IMR-90 (cell line): ENCODE data around the gene BNIP5. TPM values are rescaled to one million over a fixed set of nuclear protein-coding genes. Genes with fewer than 3 reads are reported as not detected.

Source experiments
- ATAC-seq: fragments of 200-7000 bp; cut with Tn5 transposase; 2 replicates; pipeline ENCODE4 v1.9.1; 2020; ENCODE audit warnings: low read depth, mild to moderate bottlenecking, moderate library complexity
- BruUV-seq: library from RNA; stranded (reverse); fragments of 400-500 nt; replicated peaks from 2 replicates; lab custom pipeline; 2021; lab: Mats Ljungman, UMichigan
- CTCF ChIA-PET: fragments of 300-600 bp; formaldehyde crosslinking; extraction: SDS; loops from one replicate; lab custom pipeline; 2021; ENCODE audit warnings: antibody characterized with exemption; lab: Yijun Ruan, JAX
- POLR2A ChIA-PET: fragments of 300-600 bp; sonication (Branson Sonifier 250); formaldehyde crosslinking; loops from one replicate; lab custom pipeline; 2022; ENCODE audit warnings: antibody characterized with exemption; ENCODE audit not compliant: unreplicated experiment; lab: Charles Lee
- DNase-seq: peaks from one replicate; pipeline ENCODE4 v3.0.0; 2013
- H2AFZ ChIP-seq: replicated peaks from 2 replicates; pipeline ENCODE3; 2013; ENCODE audit warnings: low read length, mild to moderate bottlenecking; ENCODE audit not compliant: poor library complexity
- H2AK5ac ChIP-seq: 2 replicates; pipeline ENCODE4 v1.6.1; 2013; ENCODE audit warnings: low read depth, low read length, inconsistent platforms
- H2AK9ac ChIP-seq: replicated peaks from 2 replicates; pipeline ENCODE3; 2013; ENCODE audit warnings: mild to moderate bottlenecking, low read depth, low read length, moderate library complexity; ENCODE audit not compliant: poor library complexity
- H2BK120ac ChIP-seq: 2 replicates; pipeline ENCODE4 v1.6.1; 2013; ENCODE audit warnings: low read depth, low read length, inconsistent platforms
- H2BK15ac ChIP-seq: 3 replicates; pipeline ENCODE4 v1.6.1; 2013; ENCODE audit warnings: low read depth, low read length, inconsistent platforms
- H2BK20ac ChIP-seq: 2 replicates; pipeline ENCODE4 v1.6.1; 2013; ENCODE audit warnings: low read depth, mild to moderate bottlenecking, inconsistent platforms, low read length, moderate library complexity
- H2BK5ac ChIP-seq: 2 replicates; pipeline ENCODE4 v1.6.1; 2013; ENCODE audit warnings: mild to moderate bottlenecking, low read depth, low read length, inconsistent platforms; ENCODE audit not compliant: poor library complexity, severe bottlenecking
- H3K14ac ChIP-seq: replicated peaks from 2 replicates; pipeline ENCODE4 v1.6.1; 2013; ENCODE audit warnings: low read depth, low read length, inconsistent platforms
- H3K18ac ChIP-seq: 2 replicates; pipeline ENCODE4 v1.6.1; 2013; ENCODE audit warnings: low read depth, low read length, control low read depth
- H3K23ac ChIP-seq: 2 replicates; pipeline ENCODE4 v1.6.1; 2013; ENCODE audit warnings: low read depth, low read length, inconsistent platforms
- H3K27ac ChIP-seq: 2 replicates; pipeline ENCODE4 v1.5.1; 2013; ENCODE audit warnings: mild to moderate bottlenecking, control low read depth, low read length; ENCODE audit not compliant: insufficient read depth
- H3K27me3 ChIP-seq: 2 replicates; pipeline ENCODE4 v1.6.1; 2013; ENCODE audit warnings: low read length; ENCODE audit not compliant: control insufficient read depth, insufficient read depth
- H3K36me3 ChIP-seq: 2 replicates; pipeline ENCODE4 v1.6.1; 2013; ENCODE audit warnings: low read length, mixed read lengths; ENCODE audit not compliant: control insufficient read depth, insufficient read depth
- H3K4ac ChIP-seq: 2 replicates; pipeline ENCODE4 v1.6.1; 2013; ENCODE audit warnings: low read depth, low read length, inconsistent platforms
- H3K4me1 ChIP-seq: 2 replicates; pipeline ENCODE4 v1.6.1; 2013; ENCODE audit warnings: low read length, mixed read lengths; ENCODE audit not compliant: control insufficient read depth, insufficient read depth
- H3K4me2 ChIP-seq: 2 replicates; pipeline ENCODE4 v1.6.1; 2013; ENCODE audit warnings: low read depth, mild to moderate bottlenecking, control low read depth, low read length, moderate library complexity
- H3K4me3 ChIP-seq: 2 replicates; pipeline ENCODE4 v1.5.1; 2013; ENCODE audit warnings: low read depth, mild to moderate bottlenecking, control low read depth, low read length, moderate library complexity; ENCODE audit not compliant: insufficient read depth
- H3K56ac ChIP-seq: 2 replicates; pipeline ENCODE4 v1.6.1; 2013; ENCODE audit warnings: low read length, inconsistent platforms; ENCODE audit not compliant: insufficient read depth; ENCODE audit errors: extremely low read depth
- H3K79me1 ChIP-seq, 2 experiments: 2 replicates each; pipeline ENCODE4 v1.6.1; 2013; ENCODE audit warnings: low read length in 2 of 2, inconsistent platforms in 1 of 2, low read depth in 1 of 2
- H3K9ac ChIP-seq: 2 replicates; pipeline ENCODE4 v1.6.1; 2013; ENCODE audit warnings: low read depth, low read length, control low read depth
- H3K9me1 ChIP-seq: 2 replicates; pipeline ENCODE4 v1.6.1; 2013; ENCODE audit warnings: low read length, inconsistent platforms; ENCODE audit not compliant: insufficient read depth
- H3K9me3 ChIP-seq: 2 replicates; pipeline ENCODE4 v1.6.1; 2013; ENCODE audit warnings: low read length; ENCODE audit not compliant: control insufficient read depth, insufficient read depth
- H4K20me1 ChIP-seq: 2 replicates; pipeline ENCODE4 v1.6.1; 2013; ENCODE audit warnings: low read length, inconsistent platforms; ENCODE audit not compliant: insufficient read depth
- H4K5ac ChIP-seq: 2 replicates; pipeline ENCODE4 v1.6.1; 2013; ENCODE audit warnings: mild to moderate bottlenecking, low read depth, low read length, control low read depth
- H4K8ac ChIP-seq, 2 experiments: 2 replicates each; pipeline ENCODE4 v1.6.1; 2013; ENCODE audit warnings: low read depth in 2 of 2, low read length in 2 of 2, control low read depth in 1 of 2, inconsistent platforms in 1 of 2
- H4K91ac ChIP-seq: 2 replicates; pipeline ENCODE4 v1.6.1; 2013; ENCODE audit warnings: low read depth, low read length, inconsistent platforms; ENCODE audit not compliant: insufficient read depth
- BHLHE40 ChIP-seq: fragments of 150-350 bp; IDR thresholded peaks from 2 replicates; pipeline ENCODE4 v1.6.1; 2016; ENCODE audit warnings: mild to moderate bottlenecking, low read depth, low read length
- CHD1 ChIP-seq: IDR thresholded peaks from 2 replicates; pipeline ENCODE4 v1.6.1; 2012; ENCODE audit warnings: low read depth, low read length, improper control_type of control experiment
- FOS ChIP-seq: fragments of 150-350 bp; IDR thresholded peaks from 2 replicates; pipeline ENCODE4 v1.6.1; 2016; ENCODE audit warnings: low read depth, low read length
- MAFK ChIP-seq: IDR thresholded peaks from 2 replicates; pipeline ENCODE4 v1.6.1; 2012; ENCODE audit warnings: low read depth, low read length, improper control_type of control experiment
- MAZ ChIP-seq: IDR thresholded peaks from 2 replicates; pipeline ENCODE4 v1.6.1; 2012; ENCODE audit warnings: low read depth, mild to moderate bottlenecking, low read length, improper control_type of control experiment, moderate library complexity, borderline replicate concordance
- MXI1 ChIP-seq: IDR thresholded peaks from 2 replicates; pipeline ENCODE4 v1.6.1; 2012; ENCODE audit warnings: low read depth, mild to moderate bottlenecking, low read length, moderate library complexity, borderline replicate concordance
- NFE2L2 ChIP-seq: fragments of 150-350 bp; IDR thresholded peaks from 2 replicates; pipeline ENCODE4 v1.6.1; 2016; ENCODE audit warnings: low read depth, mild to moderate bottlenecking, low read length
- RAD21 ChIP-seq: IDR thresholded peaks from 2 replicates; pipeline ENCODE4 v1.6.1; 2012; ENCODE audit warnings: low read length, improper control_type of control experiment
- RCOR1 ChIP-seq: IDR thresholded peaks from 2 replicates; pipeline ENCODE4 v1.6.1; 2012; ENCODE audit warnings: mild to moderate bottlenecking, low read length, improper control_type of control experiment; ENCODE audit not compliant: insufficient replicate concordance
- SMC3 ChIP-seq: fragments of 150-350 bp; IDR thresholded peaks from 2 replicates; pipeline ENCODE4 v1.6.1; 2016; ENCODE audit warnings: low read depth, mild to moderate bottlenecking, antibody characterized with exemption, low read length, moderate library complexity
- WGBS, 2 experiments: methylation state at CpG; one replicate each; pipeline versions ENCODE4 v1.1.5 to v1.1.7; 2013; ENCODE audit warnings: missing lambda C conversion rate in 2 of 2; ENCODE audit not compliant: insufficient read length in 1 of 2; ENCODE audit errors: extremely low coverage in 2 of 2; 5-methylcytosine and 5-hydroxymethylcytosine counted together
- dilution Hi-C: fragments of 300-500 bp; cut with HindIII; formaldehyde crosslinking; loops from one replicate; pipeline ENCODE4 v1.14.3; 2018; ENCODE audit warnings: low sequenced_read_pairs; ENCODE audit not compliant: unreplicated experiment
- in situ Hi-C: fragments of 300-500 bp; cut with MboI; formaldehyde crosslinking; loops from 3 replicates; pipeline ENCODE4 v1.14.3; 2019; ENCODE audit warnings: low sequenced_read_pairs, inconsistent platforms, mixed read lengths
- intact Hi-C: fragments of 100-400 bp; cut with micrococcal nuclease; formaldehyde crosslinking; loops from 2 replicates; pipeline ENCODE4 v1.10.0; 2022
- polyA plus RNA-seq, 3 experiments: library from polyadenylated mRNA; depleted of rRNA; stranded (reverse); fragments of >200 nt; gene quantifications; 2 replicates each; pipeline ENCODE4 v1.2.3, GENCODE V29; 2012; ENCODE audit warnings: low replicate concordance in 1 of 3
- total RNA-seq: library from RNA; depleted of rRNA; stranded (reverse); fragments of >200 nt; gene quantifications from 2 replicates; pipeline ENCODE4 v1.2.3, GENCODE V29; 2012
- TF ChIP-seq, protein P1 (sequence below): fragments of 150-350 bp; IDR thresholded peaks from 2 replicates; pipeline ENCODE4 v1.6.1; 2017; ENCODE audit warnings: mild to moderate bottlenecking, antibody characterized with exemption, low read length, low read depth
- TF ChIP-seq, protein P2 (sequence below): conservative IDR thresholded peaks from 2 replicates; pipeline ENCODE4 v1.5.1; 2012; ENCODE audit warnings: mild to moderate bottlenecking, low read depth, low read length, improper control_type of control experiment
- TF ChIP-seq, protein P3 (sequence below): fragments of 150-350 bp; IDR thresholded peaks from 2 replicates; pipeline ENCODE4 v1.6.1; 2016; ENCODE audit warnings: low read depth, mild to moderate bottlenecking, low read length, moderate library complexity, borderline replicate concordance

Gene BNIP5
- total and polyA plus RNA-seq, 2 of the 4 experiments (the other 2 are of a cell fraction) = not detected

DNA sequence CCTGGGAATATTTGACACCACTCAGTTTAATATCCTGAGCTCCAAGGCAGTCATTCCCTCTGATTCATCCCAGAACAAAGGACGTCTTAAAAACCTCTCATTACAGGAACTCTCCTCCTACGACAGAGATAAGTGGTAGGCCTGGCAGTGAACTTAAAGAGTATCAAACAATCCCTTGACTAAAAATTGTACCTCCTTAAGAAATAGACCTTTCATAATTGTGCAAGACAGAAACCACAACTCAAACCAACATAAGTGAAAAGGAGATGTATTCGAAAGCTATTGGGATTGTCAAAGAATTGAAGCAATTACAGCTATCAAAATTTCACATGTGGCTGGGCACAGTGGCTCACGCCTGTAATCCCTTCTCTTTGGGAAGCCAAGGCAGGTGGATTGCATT lies 19.1 kb upstream of the BNIP5 start:
- Histone ChIP-seq H3K9me1 (no peaks in the 10 kb centered on the region), H3K4me3 (no peak overlapping the region), H3K14ac (no peak overlapping the region), H3K56ac (no peak overlapping the region), H3K36me3 (no peaks in the 10 kb centered on the region), H2BK5ac (no peak overlapping the region), H3K4me2 (no peak overlapping the region), H4K20me1 (no peaks in the 10 kb centered on the region; the same call in 1 of the 2 replicates), H3K79me1 (no peaks in the 10 kb centered on the region), H3K9me3 (no peaks in the 10 kb centered on the region), H3K23ac (no peak overlapping the region), H2BK15ac (no peak overlapping the region), H2AFZ (no peak overlapping the region), H2BK20ac (no peak overlapping the region), H3K27me3 (peaks cover 8% of the 10 kb centered on the region), H3K4me1 (peaks cover 11% of the 10 kb centered on the region), H4K5ac (no peak overlapping the region), H2AK9ac (no peak overlapping the region), H3K18ac (no peak overlapping the region), H3K27ac (no peak overlapping the region), H4K91ac (no peak overlapping the region), H2BK120ac (no peak overlapping the region), H2AK5ac (no peak overlapping the region), H3K9ac (no peak overlapping the region), H3K4ac (no peak overlapping the region), H4K8ac (no peak overlapping the region)
- BruUV-seq = no TSS peak
- ATAC-seq = no peak
- dilution Hi-C loops (no loop called here), in situ Hi-C loops (loop anchor here (5.0 kb wide), 1 partner anchor 229 kb away; no protein-coding TSS in a partner anchor), intact Hi-C loops (no loop called here)
- CTCF ChIA-PET = interaction anchor here (1.1 kb wide), 1 partner anchor 15 kb away, joined by 3 read pairs; no protein-coding TSS in a partner anchor
- POLR2A ChIA-PET = no interaction called here
- DNase-seq = no peak
- WGBS, 2 experiments = no CpG with 5 or more reads among the region's 4 CpGs
- no peak for TF ChIP-seq RAD21
- no peak for TF ChIP-seq CHD1
- no peak for TF ChIP-seq BHLHE40
- TF ChIP-seq MAFK = no peak
- no peak for TF ChIP-seq MAZ
- TF ChIP-seq FOS = no peak
- no peak for TF ChIP-seq SMC3
- TF ChIP-seq NFE2L2 = no peak
- TF ChIP-seq, protein P1, sequence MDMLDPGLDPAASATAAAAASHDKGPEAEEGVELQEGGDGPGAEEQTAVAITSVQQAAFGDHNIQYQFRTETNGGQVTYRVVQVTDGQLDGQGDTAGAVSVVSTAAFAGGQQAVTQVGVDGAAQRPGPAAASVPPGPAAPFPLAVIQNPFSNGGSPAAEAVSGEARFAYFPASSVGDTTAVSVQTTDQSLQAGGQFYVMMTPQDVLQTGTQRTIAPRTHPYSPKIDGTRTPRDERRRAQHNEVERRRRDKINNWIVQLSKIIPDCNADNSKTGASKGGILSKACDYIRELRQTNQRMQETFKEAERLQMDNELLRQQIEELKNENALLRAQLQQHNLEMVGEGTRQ = no peak
- no peak for TF ChIP-seq MXI1
- TF ChIP-seq RCOR1 = no peak
- TF ChIP-seq, protein P2, sequence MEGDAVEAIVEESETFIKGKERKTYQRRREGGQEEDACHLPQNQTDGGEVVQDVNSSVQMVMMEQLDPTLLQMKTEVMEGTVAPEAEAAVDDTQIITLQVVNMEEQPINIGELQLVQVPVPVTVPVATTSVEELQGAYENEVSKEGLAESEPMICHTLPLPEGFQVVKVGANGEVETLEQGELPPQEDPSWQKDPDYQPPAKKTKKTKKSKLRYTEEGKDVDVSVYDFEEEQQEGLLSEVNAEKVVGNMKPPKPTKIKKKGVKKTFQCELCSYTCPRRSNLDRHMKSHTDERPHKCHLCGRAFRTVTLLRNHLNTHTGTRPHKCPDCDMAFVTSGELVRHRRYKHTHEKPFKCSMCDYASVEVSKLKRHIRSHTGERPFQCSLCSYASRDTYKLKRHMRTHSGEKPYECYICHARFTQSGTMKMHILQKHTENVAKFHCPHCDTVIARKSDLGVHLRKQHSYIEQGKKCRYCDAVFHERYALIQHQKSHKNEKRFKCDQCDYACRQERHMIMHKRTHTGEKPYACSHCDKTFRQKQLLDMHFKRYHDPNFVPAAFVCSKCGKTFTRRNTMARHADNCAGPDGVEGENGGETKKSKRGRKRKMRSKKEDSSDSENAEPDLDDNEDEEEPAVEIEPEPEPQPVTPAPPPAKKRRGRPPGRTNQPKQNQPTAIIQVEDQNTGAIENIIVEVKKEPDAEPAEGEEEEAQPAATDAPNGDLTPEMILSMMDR = no peak
- TF ChIP-seq, protein P3, sequence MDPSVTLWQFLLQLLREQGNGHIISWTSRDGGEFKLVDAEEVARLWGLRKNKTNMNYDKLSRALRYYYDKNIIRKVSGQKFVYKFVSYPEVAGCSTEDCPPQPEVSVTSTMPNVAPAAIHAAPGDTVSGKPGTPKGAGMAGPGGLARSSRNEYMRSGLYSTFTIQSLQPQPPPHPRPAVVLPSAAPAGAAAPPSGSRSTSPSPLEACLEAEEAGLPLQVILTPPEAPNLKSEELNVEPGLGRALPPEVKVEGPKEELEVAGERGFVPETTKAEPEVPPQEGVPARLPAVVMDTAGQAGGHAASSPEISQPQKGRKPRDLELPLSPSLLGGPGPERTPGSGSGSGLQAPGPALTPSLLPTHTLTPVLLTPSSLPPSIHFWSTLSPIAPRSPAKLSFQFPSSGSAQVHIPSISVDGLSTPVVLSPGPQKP = no peak
